SHP77 treated with DMSO at 0.1 percent for 48 hours (cell line): ENCODE data around the gene ARFIP2.

Experiments used
- DNase-seq: peaks from one replicate; lab custom pipeline; 2025; lab: John Stamatoyannopoulos, UW

Gene ARFIP2

GRCh38 chr11:6442441-6442840 lies 38.7 kb downstream of the ARFIP2 start:
- DNase-seq, result no peak

GRCh38 chr11:6440906-6441358 lies 40.2 kb downstream of the ARFIP2 start, which contains the start of gene HPX:
HPX (minus strand) TSS chr11:6440987; CDS start chr11:6440963, 24 bp downstream.
- DNase-seq, result no peak

- no peak for DNase-seq
These were observed 42.1 kb downstream of the ARFIP2 start for GRCh38 chr11:6438979-6439571.

- no peak for DNase-seq
These were observed 43.1 kb downstream of the ARFIP2 start for GRCh38 chr11:6437993-6438392.

GRCh38 chr11:6437423-6437822 lies 43.7 kb downstream of the ARFIP2 start:
- no peak for DNase-seq

- no peak for DNase-seq
These were observed 47.0 kb downstream of the ARFIP2 start for GRCh38 chr11:6433998-6434660.

GRCh38 chr11:6431861-6432260 lies 49.3 kb downstream of the ARFIP2 start:
- no peak for DNase-seq

GRCh38 chr11:6427516-6427915 lies 53.6 kb downstream of the ARFIP2 start:
- DNase-seq, result no peak
